ENCODE results near the gene C2orf72. TPM values are rescaled to one million over a fixed set of nuclear protein-coding genes. Genes with fewer than 3 reads are reported as not detected.
"Not testable (repeated sequence)": the region's sequence is repeated elsewhere in the genome, so short reads cannot be mapped to it uniquely, and the experiment has no call there.

C2orf72 gene
- total RNA-seq, 2 donors from 2014 or later: 0.24 TPM; not detected in 1

DNA sequence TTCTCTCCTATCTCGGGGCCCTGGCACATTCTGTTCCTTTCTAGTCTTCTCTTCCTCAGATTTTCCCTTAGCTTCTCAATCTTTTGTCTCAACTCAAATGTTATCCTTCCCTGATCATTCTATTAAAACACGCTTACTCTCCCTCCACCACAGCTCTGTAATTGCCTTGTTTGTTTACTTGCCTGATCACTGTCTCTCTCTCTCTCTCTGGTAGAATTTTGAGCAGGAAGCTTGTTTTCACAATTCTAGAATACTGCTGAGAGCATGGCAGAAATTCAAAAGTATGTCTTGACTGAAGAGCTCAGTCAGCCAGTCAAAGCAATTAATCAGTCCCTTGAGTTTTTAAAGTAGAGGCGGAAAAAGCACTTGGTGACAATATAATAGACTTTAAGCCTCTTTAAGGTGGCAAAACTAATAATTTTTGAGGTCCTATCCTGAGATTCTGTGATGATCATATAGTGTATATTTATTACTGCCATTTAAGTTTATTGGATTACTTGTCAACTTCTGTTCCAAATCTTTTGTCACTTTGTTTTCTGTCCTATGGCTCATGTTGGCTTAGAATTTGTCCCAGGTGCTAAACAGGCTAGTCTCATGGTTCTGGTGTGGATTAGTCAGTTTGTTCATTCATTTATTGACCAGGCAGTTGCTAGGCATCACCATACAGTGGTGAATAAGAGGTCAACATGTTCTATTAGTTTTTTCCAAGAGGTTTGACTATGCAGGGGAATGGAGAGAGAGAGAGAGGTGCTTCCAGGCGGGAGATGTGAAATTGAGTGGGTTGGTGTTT, 21.6 kb downstream of the C2orf72 start:
- intact Hi-C loops (cut with DNase I): no loop called here
- DNase-seq (ENCODE audit: low spot score): no peak

DNA sequence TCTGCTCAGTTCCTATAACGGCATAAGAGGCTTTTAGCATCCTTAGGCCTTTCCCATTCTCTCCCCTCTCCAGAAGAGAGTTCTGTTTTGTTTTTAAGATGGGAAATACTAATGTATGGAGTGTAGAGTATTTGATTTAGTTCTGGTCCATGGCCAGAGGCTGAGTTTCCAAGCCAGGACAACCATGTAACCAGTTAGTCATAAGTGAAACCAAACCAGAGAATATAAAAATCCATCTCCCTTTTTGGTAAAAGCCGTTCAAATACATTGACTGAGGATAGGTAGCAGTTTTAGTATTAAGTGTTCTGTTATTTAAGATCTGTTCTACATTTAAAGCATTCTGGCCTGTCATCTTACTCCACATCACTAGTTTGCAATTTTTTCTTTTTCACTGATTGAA, 22.4 kb downstream of the C2orf72 start:
- intact Hi-C loops (cut with DNase I): no loop called here
- no peak for DNase-seq (ENCODE audit: low spot score)

GRCh38 chr2:231062776-231063175, 25.5 kb downstream of the C2orf72 start:
- no peak for DNase-seq (ENCODE audit: low spot score)
- intact Hi-C loops (cut with DNase I): no loop called here

DNA sequence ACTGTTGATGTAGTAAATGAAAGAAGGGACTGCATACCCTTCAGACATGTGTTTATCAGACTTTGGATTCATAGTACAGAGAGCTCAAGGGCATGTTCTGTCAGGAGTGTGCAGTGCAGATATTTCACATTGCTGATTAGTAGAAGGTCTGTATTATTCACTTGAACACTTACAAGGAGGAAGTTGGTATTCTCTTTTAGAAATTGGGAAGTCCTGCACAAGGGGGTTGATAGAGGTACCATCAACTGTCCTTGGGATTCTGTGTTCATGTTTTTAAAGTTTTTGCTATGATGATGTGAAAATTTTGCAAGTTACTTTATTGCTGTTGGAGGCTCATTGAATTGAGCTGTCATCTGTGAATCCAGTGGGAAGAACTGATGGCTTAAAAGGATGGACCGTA, 26.0 kb downstream of the C2orf72 start:
- DNase-seq (ENCODE audit: low spot score): no peak
- intact Hi-C loops (cut with DNase I): no loop called here

GRCh38 chr2:231065966-231066365, 28.6 kb downstream of the C2orf72 start:
- no peak for DNase-seq (ENCODE audit: low spot score)
- intact Hi-C loops (cut with DNase I): no loop called here

DNA sequence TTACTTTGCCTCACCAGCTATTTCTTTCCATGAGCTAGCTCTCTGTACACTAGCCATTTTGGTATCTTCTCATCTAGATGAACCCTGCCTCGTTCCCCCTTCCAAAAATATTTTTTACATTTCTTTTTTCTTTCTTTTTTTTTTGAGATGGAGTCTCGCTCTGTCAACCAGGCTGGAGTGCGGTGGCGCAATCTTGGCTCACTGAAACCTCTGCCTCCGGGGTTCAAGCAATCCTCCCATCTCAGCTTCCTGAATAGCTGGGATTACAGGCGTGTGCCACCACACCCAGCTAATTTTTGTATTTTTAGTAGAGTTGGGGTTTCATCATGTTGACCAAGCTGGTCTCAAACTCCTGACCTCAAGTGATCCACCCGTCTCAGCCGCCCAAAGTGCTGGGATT, 30.2 kb downstream of the C2orf72 start:
- intact Hi-C loops (cut with DNase I): not testable (repeated sequence)

DNA sequence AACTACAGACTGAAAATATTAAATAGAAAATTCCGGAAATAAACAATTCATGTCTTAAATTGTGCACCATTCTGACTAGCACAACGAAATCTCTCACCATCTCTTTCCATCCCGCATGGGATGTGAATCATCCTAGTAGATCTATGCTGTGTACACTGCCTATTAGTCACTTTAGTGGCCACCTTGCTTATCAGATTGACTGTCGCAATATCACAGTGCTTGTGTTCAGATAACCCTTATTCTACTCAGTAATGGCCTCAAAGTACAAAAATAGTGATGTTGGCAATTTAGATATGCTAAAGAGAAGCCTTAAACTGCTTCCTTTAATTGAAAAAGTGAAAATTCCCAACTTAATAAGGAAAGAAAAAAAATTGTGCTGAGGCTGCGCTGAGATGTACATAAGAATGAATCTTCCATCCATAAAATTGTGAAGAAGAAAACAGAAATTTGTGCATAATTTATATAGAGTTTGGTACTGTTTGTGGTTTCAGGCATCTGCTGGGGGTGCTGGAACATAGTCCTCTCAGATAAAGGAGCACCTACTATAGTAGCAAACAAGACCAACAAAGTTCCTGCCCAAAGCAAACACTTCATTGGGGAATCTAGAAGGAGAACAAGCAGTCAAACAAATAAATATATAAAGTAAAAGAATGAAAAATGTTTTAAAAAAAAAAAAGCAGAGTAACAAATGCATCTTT, 31.4 kb downstream of the C2orf72 start:
- intact Hi-C loops (cut with DNase I): no loop called here

More for the DNA sequence above, 30.2 kb downstream of the C2orf72 start:
- not testable (repeated sequence) for DNase-seq (ENCODE audit: low spot score)

DNA sequence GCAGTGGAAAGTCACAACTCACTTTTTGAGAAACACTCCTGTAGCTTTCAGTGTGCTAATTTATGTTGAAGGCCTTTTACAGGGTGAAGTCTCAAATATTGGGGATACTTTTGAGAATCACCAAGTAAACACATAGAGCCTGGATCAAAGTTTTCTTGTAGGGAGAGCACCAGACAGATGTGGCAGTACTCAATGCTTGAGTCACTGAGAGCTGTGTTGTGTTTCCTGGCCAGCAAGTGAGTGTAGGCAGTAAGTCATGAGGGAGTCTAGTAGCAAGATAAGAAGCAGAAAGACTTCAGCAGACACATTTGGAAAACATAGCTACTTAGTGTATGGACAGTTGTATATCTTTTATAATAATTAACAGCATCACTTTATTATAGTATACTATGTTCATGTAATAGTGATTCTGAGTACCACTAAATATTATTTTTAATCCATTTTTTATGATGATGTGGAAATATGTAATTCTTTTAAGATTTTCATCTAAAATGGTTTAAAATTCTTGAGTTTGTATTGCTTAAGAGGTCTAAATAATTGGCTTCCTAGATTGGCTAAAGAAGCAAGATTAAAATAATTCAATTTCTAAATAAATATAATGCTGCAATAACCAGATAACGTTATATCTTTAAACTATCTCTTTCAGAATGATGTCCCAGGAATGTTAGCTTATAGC, 32.2 kb downstream of the C2orf72 start:
- intact Hi-C loops (cut with DNase I): no loop called here
- DNase-seq (ENCODE audit: low spot score): no peak

More for the DNA sequence above, 31.4 kb downstream of the C2orf72 start:
- no peak for DNase-seq (ENCODE audit: low spot score)

GRCh38 chr2:231084565-231084964, 47.2 kb downstream of the C2orf72 start:
- intact Hi-C loops (cut with DNase I): no loop called here
- DNase-seq (ENCODE audit: low spot score): no peak

- DNase-seq (ENCODE audit: low spot score): no peak
- intact Hi-C loops (cut with DNase I): no loop called here
Observed at GRCh38 chr2:231088754-231089153, 51.4 kb downstream of the C2orf72 start.

DNA sequence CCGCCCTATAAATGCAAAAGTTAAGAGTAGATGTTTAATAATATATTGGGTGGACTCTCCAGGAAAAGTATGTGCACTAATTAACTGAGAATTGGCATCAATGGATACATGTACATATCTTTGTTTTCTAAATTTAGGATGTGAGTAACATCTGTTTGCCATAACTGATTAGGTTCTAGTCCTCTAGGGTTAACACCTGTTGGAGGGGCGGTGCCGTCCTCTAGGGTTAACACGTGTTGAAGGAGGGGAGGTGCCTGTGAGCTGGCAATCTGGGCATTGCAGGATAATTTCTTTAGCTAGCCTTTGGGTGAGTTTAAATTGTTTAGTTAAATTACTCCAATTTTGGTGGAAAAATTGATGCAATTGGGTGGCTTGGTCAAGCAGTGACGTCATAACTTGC, 56.6 kb downstream of the C2orf72 start:
- intact Hi-C loops (cut with DNase I): no loop called here
- no peak for DNase-seq (ENCODE audit: low spot score)

- intact Hi-C loops (cut with DNase I): no loop called here
- DNase-seq (ENCODE audit: low spot score): no peak
Observed at GRCh38 chr2:231094736-231095346, 57.5 kb downstream of the C2orf72 start.

Other genes starting within 250 kb of the C2orf72 start
- gene ITM2C, start 172.6 kb upstream of the C2orf72 start, total RNA-seq: 10 to 100 TPM; 54.7 to 64.9 TPM
- gene GPR55, start 112.3 kb upstream of the C2orf72 start, total RNA-seq: under 1 TPM; 0.14 to 0.19 TPM
- not detected for gene SPATA3, start 41.4 kb upstream of the C2orf72 start, total RNA-seq
- gene PSMD1, start 19.3 kb downstream of the C2orf72 start, total RNA-seq: 10 to 100 TPM; 76.9 to 89.3 TPM
- gene HTR2B, start 87.5 kb downstream of the C2orf72 start, total RNA-seq: 1 to 10 TPM; 4.9 to 9.4 TPM
- gene ARMC9, start 161.1 kb downstream of the C2orf72 start, total RNA-seq: 10 to 100 TPM; 31.6 to 61.9 TPM

Data from posterior vena cava (tissue), 2 donors.